Measurements from ENCODE around the gene MGAT5B.

- no peak for TF ChIP-seq POLR2A (IDR thresholded peaks at IDR 0.05)
- no peak for TF ChIP-seq CTCF (IDR thresholded peaks at IDR 0.05)
Observed at GRCh38 chr17:76897023-76897422, 28.8 kb downstream of the MGAT5B start.

Measured in lower leg skin (tissue), 3 donors.